GM21786 (cell line): ENCODE data around the gene LURAP1L.

Experiments
- ATAC-seq: cut with Tn5 transposase; IDR thresholded peaks from one replicate; pipeline ENCODE4 v1.9.1; 2021; ENCODE audit not compliant: unreplicated experiment

Gene LURAP1L

DNA sequence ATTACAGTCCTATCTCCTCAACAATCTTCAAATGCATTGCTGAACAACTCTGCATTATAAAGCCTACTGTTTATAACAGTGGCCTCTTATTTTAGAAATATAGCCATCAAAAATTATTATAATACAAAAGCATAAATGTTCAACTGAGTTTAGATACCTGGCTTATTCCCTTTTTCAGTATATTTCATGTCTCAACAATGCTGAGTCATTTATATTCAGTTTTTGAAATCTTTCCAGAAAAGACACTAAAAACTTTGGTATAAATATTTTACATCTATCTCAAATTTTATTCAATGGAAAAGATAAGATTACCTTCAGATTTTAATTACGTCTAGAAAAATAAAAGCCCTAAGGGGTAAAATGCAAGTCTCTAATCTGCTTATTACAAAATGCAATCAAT, 37.9 kb downstream of the LURAP1L start:
- no peak for ATAC-seq

DNA sequence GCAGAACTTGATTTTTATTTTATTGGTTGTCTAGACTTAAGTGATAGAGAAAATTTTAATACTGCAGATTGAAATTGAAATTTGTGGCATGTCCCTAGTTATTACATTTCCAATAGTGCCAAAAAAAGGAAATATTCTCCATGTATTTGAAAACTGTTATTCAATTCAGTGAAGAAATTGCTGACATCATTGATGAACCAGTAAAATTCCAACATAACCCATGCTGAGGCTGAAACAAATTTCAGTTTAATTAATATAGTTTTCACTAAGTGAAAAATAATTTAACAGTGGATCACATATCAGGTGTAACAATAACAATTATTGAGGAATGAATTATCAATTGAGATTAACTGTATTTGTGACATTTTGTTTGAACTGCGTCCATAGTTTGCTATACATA, 38.7 kb downstream of the LURAP1L start:
- ATAC-seq: no peak

DNA sequence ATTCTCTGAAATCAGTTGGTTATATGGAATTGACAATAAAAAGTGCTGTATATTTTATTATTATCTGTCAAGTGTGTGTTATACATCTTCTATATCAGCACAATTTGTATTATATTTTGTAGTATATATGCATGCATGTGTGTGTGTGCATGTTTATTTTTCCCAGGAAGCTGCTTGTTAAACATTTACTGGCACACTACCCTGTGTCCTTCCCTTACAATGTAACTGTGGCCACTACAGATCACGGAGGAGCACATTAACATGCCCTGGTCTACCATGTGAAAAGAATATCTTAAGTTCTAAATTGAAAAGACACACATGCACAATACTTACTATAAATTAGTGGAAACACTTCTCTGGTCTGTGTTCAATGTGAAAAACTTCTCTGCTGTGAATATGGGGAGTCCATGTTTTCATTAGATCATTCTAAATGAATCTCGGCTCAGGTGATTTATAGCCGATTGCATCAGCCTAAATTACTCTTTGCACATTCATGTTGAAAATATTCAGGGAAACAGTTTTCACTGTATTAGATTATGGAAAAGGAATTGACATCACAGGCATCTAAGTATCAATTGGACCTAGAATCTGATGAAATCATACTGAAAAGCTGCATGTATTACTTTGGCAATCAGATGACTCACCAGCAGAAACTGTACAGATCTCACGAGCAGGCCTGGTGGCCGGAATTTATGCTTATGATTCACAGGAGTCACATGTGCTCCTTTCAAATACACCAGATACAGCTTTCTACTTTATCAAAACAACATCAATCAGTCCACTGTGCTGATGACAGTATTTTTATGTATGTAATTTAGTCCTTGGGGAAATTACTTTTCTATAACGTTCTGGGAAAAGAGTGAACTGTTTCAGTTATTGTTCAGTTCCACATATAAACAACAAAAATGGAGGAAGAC, 39.4 kb downstream of the LURAP1L start:
- peak; percentile 70 for ATAC-seq

DNA sequence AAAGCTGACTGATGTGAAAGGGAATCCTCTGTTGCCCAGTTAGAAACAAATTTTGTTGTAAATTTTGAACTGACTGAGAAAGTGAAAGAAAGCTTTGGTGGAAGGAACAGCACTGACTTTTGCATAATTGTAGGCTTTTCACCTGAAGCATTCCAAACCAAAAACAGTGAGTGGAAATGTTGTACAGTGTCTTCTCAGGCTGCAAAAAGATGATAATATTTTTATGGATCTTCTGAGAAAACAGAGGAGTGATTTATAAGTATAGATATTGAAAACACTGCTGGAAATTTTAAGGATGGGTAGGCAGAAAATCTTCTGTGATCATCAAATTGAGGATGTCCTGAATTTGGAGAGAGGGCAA, 40.0 kb downstream of the LURAP1L start:
- no peak for ATAC-seq

DNA sequence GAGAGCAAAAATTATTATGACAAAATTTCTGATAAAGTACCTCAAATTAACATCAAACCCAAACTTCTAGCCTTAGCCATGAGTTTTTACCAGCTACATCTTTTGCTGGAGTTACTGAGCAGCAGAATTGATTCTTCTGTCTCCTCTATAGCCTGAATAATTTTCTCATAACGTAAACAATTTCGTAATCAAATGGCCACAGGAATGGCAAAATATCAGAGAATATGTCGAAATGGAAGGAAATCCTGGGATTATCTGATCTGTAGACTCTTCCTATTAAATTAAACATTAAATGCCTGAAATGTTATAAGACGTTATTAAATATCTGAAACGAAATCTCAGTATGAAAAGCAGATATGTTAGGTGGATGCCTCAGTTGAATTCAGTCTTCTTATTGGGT, 41.1 kb downstream of the LURAP1L start:
- no peak for ATAC-seq

DNA sequence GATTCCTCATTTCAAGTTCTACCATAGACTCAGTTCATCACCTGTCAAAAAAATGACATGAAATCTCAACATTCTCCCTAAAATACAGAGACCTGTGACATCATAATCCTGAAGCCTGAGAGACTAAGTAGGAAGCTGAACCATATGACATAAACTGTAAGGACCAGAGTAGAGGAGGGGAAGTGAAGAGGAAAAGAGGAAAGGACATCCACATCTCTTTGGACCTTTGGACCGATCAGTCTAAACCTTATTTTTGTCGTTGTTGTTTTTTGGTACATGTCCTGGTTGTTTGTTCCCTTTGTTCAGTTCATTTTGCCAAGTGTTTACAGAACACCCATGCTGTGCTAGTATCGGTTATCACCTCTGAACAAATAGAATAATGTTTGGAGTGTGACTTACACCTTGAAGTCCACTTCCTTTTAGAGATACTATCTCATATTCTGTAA, 41.9 kb downstream of the LURAP1L start:
- no peak for ATAC-seq

DNA sequence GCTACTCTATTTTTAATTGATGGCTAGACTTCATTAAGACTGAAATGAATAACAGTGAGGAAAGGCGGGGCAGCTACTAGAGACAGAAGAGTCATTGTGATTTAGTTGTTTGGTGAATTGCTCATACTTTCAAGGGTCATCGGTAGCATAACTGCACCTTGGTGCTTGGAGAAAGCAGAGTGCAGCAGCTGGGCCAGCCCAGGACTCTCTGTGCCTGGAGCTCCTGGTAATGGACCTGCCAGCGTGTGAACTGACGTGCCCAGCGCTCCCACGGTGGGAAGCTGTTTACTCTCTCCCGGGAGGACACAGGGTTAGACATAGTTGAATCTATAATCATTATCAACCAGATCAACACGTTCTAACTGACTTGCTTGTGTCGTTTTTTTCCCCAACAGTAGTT, 42.9 kb downstream of the LURAP1L start:
- ATAC-seq: no peak

DNA sequence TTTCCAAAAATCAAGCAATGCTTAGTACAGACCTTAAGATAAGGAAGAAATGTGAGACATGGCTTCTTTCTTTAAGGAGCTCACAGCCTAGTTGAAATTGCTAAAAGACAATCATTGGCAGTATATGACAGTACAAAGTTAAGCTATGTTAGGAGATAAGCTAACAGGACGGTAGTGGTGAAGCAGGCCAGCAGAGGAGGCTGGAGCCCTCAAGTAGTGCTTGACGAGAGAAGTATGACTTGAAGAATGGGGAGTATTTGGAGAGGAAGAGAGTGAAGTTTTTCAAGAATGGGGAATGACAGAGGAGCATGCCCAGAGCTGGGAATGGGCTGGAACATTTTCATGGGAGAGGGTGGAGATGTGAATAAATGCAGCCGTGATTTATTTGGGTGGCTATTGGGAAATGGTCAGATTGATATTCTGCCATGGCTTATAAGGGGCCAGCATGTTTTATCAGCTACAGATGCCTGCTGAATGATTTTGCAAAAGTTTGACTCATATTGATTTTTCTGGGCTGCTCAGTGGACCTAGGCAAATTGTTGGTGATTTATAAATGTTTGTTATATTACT, 43.7 kb downstream of the LURAP1L start:
- no peak for ATAC-seq

DNA sequence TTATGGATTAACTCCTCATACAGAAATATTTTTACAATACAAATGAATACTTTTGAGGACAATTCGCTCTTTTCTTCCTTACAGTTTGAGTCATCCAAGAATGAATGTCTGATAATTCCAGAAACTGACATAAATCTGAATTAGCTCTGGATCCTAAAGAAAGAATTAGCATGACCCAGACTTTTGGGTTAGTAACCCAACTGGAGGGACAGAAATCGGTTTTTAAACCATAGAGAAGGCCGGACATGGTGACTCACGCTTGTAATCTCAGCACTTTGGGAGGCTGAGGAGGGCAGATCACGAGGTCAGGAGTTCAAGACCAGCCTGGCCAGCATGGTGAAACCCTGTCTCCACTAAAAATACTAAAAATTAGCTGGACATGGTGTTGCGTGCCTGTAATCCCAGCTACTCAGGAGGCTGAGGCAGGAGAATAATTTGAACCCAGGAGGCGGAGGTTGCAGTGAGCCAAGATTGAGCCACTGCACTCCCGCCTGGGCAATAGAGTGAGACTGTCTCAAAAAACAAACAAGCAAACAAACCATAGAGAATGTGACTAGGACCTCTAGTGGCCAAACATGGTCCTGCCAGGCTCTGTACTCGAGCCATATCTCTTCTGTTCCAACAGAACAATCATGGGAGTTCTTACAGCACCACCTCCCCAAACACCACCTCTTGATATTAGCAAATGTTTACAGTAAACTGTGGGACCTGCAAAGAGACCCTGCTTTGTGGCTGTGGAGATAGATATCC, 44.8 kb downstream of the LURAP1L start:
- ATAC-seq: peak; percentile 76

DNA sequence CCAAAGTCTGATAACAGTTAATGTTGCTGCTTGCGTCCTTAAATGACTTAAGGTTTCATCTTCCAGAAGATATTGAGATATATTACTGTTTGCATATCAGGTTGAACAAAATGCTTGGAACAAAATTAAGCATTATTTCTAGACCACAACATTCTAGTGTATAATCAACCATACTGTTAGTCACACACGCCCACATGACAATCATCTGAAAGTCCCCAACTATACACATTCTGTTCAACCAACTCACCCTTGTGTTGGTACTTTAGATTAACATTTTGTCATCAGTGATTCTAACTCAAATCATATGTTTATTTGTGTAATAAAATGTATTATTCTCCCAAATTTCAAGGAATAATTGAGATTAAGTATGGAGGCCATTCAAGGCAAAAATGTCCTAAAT, 47.3 kb downstream of the LURAP1L start:
- no peak for ATAC-seq

DNA sequence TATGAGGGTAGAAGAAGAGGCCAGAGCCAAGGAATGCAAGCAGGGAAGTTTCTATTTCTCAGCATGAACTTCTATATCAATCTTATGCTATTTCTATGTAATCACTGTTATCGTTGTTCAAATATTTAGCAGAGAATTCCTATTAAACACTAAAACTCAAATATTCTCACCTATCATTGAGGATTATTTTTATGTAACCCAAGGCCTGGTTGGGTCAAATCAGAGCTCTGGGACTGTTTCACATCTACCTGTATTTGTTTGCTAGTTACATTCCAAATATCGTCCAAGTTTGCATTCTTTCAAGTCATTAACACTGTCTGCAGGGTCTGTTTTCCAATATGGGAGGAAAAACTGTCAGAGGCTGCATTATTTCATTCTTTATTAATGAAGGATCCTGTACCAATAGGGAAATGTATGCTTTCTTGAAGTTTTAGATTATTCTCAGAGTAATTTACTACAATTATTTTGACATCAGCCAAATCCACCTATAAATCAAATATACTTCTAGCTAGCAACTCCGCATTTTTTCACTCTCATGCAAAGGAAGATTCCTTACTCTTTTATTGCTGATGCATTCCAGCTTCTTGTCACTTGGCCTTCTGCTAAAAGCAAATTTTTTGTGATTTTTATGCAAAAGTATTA, 52.2 kb downstream of the LURAP1L start:
- no peak for ATAC-seq

DNA sequence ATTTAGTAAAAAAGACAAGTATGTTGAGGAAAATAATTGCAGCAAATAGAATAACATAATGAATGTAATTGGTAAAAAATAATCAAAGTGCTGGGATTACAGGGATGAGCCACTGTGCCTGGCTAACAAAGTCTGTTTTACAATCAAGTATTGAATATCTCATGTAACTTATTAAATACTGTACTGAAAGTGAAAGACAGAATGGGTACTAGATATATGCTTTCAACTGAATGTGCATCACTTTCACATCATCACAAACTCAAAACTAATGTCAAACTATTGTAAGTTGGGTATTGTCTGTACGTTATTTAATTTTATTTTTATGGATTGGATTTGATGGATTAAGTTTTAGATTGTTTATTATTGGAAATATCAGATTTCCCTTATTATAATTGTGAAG, 58.9 kb downstream of the LURAP1L start:
- ATAC-seq: no peak

DNA sequence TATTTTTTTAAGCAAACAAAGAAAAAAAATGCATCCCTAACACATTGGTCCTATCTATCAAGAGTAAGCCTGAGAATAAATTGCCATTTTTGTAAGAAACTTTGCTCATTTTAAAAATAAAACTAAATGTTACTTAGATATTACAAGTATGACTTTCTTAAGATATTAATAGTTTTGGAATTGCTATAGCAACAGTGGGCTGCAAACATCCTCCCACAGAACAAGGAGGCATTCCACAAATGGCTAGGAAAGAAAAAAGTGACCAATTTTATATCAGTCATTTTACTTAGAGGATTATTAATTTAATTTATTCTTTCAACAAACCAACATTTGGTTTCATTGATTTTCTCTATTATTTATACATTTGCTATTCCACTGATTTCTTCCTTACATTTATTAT, 63.7 kb downstream of the LURAP1L start:
- ATAC-seq: no peak

DNA sequence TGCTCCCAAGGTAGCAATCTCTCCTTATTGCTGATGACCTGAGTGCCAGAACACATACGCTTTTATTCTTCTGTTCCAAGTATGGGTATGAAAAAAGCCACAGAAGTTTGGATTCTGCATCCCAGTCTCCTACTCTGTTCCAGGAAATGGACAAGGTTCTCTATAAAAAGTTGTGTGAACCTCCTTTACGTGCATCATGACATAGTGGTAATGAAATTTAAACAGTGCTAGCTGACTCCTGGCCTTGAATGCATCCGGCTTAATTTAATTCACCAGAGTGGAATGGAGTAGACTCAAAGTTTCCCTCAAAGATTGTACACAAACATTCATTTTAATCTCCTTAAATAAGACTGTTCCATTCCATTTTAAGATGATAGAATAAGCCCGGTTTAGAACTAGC, 68.9 kb downstream of the LURAP1L start:
- no peak for ATAC-seq

DNA sequence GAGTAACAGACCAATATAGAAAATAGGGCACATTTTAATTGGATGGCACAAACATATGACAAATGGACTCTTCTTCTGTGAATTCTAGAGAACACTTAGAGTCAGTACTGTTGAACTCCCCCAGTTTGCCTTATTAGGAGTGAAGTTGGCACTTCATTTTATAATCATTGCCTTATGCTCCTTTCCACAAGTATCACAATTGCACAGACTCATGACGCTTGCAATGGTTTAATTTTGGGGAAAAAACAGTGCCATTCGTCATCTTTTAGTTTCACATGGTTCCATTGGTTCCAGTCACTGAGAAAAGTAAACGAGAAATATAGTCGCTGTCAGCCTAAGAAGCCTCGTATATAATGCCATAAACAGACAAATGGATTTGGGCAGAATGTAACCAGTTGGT, 71.2 kb downstream of the LURAP1L start:
- no peak for ATAC-seq

DNA sequence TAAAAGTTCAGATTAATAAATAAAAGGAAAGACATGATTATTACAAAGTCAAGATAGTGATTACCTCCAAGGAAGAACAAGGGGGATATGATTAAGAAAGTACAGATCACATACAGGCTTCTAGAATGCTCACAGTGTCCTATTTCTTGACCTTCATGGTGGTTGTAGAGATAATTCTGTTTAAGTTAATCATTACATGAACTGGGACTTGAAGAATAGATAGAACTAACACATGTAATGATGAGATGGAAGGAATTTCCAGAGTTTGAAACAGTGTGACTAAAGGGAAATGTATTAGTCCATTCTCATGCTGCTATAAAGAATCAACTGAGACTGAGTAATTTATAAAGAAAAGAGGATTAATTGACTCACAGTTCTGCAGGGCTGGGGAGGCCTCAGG, 72.7 kb downstream of the LURAP1L start:
- no peak for ATAC-seq

DNA sequence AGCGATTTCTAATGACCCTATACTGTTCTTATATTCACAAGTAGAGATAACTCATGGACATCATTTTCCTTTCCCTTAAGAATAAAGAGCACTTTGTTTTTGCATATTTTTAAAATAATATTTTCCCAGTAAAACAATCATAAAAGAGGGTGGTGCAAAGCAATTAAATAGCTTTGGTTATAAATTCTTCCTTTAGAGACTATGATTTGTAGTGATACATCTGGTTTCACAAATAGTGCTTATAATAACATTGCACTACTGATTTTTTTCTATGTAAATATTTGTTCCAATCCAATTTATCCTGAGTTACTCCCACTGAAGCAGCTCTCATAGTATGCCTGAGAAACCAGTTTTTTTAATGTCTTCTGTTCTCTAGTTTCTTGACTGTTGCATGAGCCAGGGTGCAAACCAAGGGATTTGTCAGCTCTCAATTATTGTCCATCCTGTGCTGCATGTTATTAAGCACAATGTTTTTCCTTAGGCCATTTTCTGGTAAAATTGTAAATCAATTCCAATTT, 74.7 kb downstream of the LURAP1L start:
- no peak for ATAC-seq

DNA sequence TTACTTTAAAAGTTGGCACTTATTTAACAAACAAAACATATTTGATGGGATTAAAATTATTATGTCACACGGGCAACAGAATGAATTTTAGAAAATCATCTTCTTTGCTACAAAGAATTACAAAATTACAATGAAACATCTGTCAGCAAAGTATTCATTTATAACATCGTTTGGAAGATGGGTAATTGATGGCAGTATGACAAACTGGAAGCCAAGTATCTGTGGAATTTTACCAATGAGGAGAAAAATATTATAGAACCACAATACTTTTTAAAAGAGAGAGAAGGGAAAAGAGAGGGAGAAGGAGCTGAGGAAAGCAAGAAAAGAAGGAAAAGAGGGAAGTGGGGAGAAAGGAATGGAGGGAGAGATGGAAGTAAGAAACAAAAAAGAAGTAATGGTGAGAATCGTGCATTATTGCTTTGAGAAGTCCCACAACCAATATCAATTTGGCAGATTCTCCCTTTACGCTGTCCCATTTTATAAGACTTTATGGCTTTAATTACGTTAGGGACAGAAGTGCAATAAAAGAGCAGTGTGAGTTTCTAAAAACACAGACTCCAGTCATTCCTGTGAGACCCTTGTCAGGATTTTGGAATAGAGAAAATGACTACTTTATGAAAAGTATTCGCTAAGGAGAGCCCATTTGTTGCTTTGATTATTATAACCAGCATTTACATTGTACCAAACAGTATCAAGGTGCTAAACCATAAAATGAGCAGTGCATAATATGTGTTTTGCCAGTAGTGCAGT, 76.7 kb downstream of the LURAP1L start:
- no peak for ATAC-seq

DNA sequence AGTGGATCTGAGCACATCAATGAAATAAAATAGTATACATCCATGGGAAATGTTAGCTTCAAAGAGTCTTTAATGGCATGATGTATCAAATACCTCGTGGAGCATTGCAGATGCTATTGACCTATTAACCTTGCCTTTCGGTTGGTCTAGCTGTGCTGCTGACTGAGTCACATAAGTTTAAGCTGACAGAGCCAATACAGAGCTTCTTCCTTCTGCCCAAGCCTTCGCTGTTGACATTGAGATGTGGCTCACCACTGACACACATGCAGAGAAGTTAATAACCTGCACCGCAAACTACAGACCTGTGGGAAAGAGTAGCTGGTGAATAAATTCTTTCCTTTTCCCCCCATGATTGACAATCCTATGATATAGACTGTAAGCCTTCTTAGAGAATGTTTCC, 78.2 kb downstream of the LURAP1L start:
- ATAC-seq: no peak

DNA sequence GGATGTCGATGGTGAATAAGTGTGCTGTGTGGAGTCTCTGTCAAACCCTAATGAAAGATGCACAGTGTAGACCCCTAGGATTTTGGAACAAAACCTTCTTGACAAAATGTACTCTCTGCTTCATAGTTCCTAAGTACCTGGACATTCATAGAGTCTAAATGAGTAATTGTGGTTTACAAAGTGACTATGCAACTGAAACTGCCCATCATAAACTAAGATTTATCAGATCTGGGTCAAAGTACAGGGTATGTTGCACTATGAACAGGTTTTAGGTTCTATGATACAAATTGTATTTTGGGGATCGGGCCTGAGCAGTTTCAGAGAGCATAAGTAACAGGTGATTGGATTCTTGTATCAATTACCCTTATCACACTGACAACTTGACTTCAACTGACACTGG, 79.4 kb downstream of the LURAP1L start:
- ATAC-seq: no peak

DNA sequence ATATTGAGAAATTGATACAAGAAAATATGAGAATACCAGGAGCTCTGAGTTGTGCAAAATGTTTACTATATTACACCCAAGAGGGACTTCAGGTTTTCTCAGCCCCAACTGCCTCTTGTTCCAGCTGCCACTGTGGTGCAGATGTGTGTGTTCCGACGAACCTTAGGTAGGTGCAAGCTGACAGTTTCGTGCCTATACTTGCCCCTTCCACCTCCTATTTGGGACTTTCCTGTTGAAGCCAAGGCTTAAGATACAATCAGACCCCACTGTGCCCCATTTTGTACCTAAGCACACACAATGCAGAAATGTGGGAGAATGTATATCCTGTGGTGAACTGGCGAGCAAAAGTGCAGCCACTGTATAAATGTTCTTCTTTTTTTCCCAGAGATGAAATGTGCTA, 80.2 kb downstream of the LURAP1L start:
- ATAC-seq: no peak
